Fibroblast of lung (primary cell): ENCODE measurements around the gene CTBP2. TPM values are rescaled to one million over a fixed set of nuclear protein-coding genes. Genes with fewer than 3 reads are reported as not detected.

Experiments
- DNase-seq, 2 donors: peaks; one replicate each; pipeline versions ENCODE4 v3.0.0 to v3.0.0-alpha.2; 2010; ENCODE audit warnings: low read depth in 2 of 2
- H2AFZ ChIP-seq: 2 replicates; pipeline ENCODE4 v1.5.1; 2012; ENCODE audit warnings: low read length, control low read depth, inconsistent platforms
- H3K27ac ChIP-seq: 2 replicates; pipeline ENCODE4 v1.5.1; 2011; ENCODE audit warnings: low read length, control low read depth; ENCODE audit not compliant: insufficient read depth
- H3K27me3 ChIP-seq: 2 replicates; pipeline ENCODE4 v1.5.1; 2011; ENCODE audit warnings: mild to moderate bottlenecking, low read length; ENCODE audit not compliant: control insufficient read depth, insufficient read depth
- H3K36me3 ChIP-seq: 2 replicates; pipeline ENCODE4 v1.5.1; 2011; ENCODE audit warnings: low read length; ENCODE audit not compliant: control insufficient read depth, insufficient read depth
- H3K4me1 ChIP-seq: 2 replicates; pipeline ENCODE4 v1.5.1; 2011; ENCODE audit warnings: low read length; ENCODE audit not compliant: control insufficient read depth, insufficient read depth; ENCODE audit errors: extremely low read depth
- H3K4me2 ChIP-seq: 2 replicates; pipeline ENCODE4 v1.5.1; 2011; ENCODE audit warnings: low read length, control low read depth; ENCODE audit not compliant: insufficient read depth; ENCODE audit errors: extremely low read depth
- H3K4me3 ChIP-seq, 4 experiments: fragments of 200-600 bp in 1 of 4; sonication (generic) in 1 of 4; replicated peaks in 1 of 4; 2 replicates each; pipeline ENCODE4 v1.5.1; 2011 to 2016; ENCODE audit warnings: low read length in 4 of 4, low read depth in 3 of 4, mild to moderate bottlenecking in 3 of 4, control low read depth in 2 of 4, inconsistent platforms in 1 of 4, mixed read lengths in 1 of 4; ENCODE audit not compliant: insufficient read depth in 1 of 4; ENCODE audit errors: control extremely low read depth in 1 of 4
- H3K79me2 ChIP-seq: 2 replicates; pipeline ENCODE4 v1.5.1; 2012; ENCODE audit warnings: mild to moderate bottlenecking, low read length, inconsistent platforms; ENCODE audit not compliant: control insufficient read depth, insufficient read depth
- H3K9ac ChIP-seq: 2 replicates; pipeline ENCODE4 v1.5.1; 2011; ENCODE audit warnings: mild to moderate bottlenecking, low read length, control low read depth; ENCODE audit not compliant: insufficient read depth
- H3K9me3 ChIP-seq: 2 replicates; pipeline ENCODE4 v1.5.1; 2012; ENCODE audit warnings: low read depth, low read length; ENCODE audit not compliant: control insufficient read depth, insufficient read depth
- H4K20me1 ChIP-seq: 2 replicates; pipeline ENCODE4 v1.5.1; 2011; ENCODE audit warnings: low read length; ENCODE audit not compliant: control insufficient read depth, insufficient read depth; ENCODE audit errors: extremely low read depth
- EZH2 ChIP-seq: IDR thresholded peaks from 2 replicates; pipeline ENCODE4 v1.5.1; 2012; ENCODE audit warnings: low read length, control low read depth, mild to moderate bottlenecking; ENCODE audit errors: missing control alignments
- polyA plus RNA-seq, 2 donors: library from polyadenylated mRNA; depleted of rRNA in 1 of 2; stranded (reverse) in 1 of 2; unstranded in 1 of 2; fragments of >200 nt; gene quantifications; 2 replicates each; pipeline ENCODE4 v1.2.1, GENCODE V29; 2011 to 2012; ENCODE audit warnings: missing spikeins in 1 of 2
- total RNA-seq: library from RNA; depleted of rRNA; stranded (reverse); fragments of >200 nt; gene quantifications from 2 replicates; pipeline ENCODE4 v1.2.1, GENCODE V29; 2014
- TF ChIP-seq, protein P1 (sequence below), 2 donors: IDR thresholded peaks in 1 of 2; conservative IDR thresholded peaks in 1 of 2; 1 replicate in 1 of 2; 2 replicates in 1 of 2; pipeline ENCODE4 v1.5.1; 2011 to 2012; ENCODE audit warnings: low read length in 2 of 2, control low read depth in 1 of 2, inconsistent platforms in 1 of 2, low read depth in 1 of 2, mild to moderate bottlenecking in 1 of 2

CTBP2 gene
- total and polyA plus RNA-seq, 2 donors (not counting 1 experiment from before 2014, with no cell fraction given): 72.1 to 73.3 TPM

DNA sequence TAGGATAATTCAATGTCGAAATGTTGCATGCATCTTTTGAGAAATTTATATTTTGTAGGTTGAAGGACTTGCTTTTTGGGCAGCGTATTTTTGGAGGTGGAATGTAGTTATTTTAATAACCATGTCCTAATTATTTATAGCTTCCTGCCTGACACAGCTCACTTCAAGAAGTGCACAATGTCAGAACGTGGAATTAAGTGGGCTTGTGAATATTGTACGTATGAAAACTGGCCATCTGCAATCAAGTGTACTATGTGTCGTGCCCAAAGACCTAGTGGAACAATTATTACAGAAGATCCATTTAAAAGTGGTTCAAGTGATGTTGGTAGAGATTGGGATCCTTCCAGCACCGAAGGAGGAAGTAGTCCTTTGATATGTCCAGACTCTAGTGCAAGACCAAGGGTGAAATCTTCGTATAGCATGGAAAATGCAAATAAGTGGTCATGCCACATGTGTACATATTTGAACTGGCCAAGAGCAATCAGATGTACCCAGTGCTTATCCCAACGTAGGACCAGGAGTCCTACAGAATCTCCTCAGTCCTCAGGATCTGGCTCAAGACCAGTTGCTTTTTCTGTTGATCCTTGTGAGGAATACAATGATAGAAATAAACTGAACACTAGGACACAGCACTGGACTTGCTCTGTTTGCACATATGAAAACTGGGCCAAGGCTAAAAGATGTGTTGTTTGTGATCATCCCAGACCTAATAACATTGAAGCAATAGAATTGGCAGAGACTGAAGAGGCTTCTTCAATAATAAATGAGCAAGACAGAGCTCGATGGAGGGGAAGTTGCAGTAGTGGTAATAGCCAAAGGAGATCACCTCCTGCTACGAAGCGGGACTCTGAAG, 217.8 kb downstream of the CTBP2 start:
- H3K4me2 ChIP-seq: peak overlapping the region; percentile 58
- no peak for DNase-seq
- H2AFZ ChIP-seq: no peak overlapping the region
- no peak for TF ChIP-seq EZH2
- TF ChIP-seq, protein P1, sequence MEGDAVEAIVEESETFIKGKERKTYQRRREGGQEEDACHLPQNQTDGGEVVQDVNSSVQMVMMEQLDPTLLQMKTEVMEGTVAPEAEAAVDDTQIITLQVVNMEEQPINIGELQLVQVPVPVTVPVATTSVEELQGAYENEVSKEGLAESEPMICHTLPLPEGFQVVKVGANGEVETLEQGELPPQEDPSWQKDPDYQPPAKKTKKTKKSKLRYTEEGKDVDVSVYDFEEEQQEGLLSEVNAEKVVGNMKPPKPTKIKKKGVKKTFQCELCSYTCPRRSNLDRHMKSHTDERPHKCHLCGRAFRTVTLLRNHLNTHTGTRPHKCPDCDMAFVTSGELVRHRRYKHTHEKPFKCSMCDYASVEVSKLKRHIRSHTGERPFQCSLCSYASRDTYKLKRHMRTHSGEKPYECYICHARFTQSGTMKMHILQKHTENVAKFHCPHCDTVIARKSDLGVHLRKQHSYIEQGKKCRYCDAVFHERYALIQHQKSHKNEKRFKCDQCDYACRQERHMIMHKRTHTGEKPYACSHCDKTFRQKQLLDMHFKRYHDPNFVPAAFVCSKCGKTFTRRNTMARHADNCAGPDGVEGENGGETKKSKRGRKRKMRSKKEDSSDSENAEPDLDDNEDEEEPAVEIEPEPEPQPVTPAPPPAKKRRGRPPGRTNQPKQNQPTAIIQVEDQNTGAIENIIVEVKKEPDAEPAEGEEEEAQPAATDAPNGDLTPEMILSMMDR (conservative IDR thresholded peaks at IDR 0.05 in 1 of 2, IDR thresholded peaks at IDR 0.05 in 1 of 2; ENCODE audit: low read depth in 1 of 2, low read length in 2 of 2): no peak
- no peak overlapping the region for H3K9ac ChIP-seq
- peak overlapping the region; percentile 88 for H3K27ac ChIP-seq
- no peaks in the 10 kb centered on the region for H3K27me3 ChIP-seq
- H3K4me1 ChIP-seq: peaks cover 22% of the 10 kb centered on the region
- no peak overlapping the region for H3K4me3 ChIP-seq
- no peaks in the 10 kb centered on the region for H3K9me3 ChIP-seq
- peaks cover 79% of the 10 kb centered on the region for H3K79me2 ChIP-seq
- H3K36me3 ChIP-seq: peaks cover 2% of the 10 kb centered on the region
- H4K20me1 ChIP-seq: peaks cover 2% of the 10 kb centered on the region

DNA sequence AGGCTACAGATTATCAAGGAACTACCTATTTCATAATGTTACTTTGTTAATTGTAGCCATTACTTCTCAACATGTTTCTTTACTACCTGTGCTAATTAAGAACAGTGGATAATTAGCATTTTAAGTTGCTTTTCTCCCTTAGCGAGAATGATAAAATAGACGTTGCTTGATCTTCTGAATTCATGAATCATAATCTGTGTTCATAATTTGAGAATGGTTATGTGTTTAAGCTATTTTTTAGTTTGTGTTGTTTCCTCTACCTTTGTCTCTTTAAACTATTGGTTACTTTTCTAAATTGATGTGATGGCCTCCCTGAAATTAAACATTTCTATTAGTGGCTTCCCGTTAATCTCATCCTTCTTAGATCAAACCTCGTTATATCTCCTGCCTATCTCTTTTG, 218.5 kb downstream of the CTBP2 start, which contains the start of gene ZRANB1:
TSS of gene ZRANB1 (plus strand) at position 301 of the 400 bp plus-strand sequence. CDS start 371 bp downstream, outside the sequence.
- no peak within 1 kb of the TSS for H3K4me3 ChIP-seq

DNA sequence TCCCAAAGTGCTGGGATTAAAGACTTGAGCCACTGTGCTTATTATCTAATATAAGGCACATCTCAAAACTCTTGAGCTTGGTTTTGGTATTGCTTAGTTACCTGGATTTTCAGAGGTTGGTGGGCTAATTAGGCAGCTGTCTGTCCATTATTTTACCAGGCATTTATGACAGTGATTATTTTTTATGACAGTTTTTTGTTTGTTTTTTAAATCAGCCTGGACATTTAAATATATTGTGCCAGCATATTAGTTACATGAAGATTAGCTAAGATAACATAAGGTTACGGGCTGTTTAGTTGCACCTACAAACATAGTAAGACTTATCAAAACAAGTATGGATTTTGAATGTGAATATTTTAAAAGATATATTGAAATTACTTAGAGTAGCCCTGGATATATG, 221.1 kb downstream of the CTBP2 start:
- Histone ChIP-seq H4K20me1 (peaks cover 4% of the 10 kb centered on the region), H3K4me1 (peaks cover 21% of the 10 kb centered on the region), H3K9me3 (no peaks in the 10 kb centered on the region), H3K79me2 (peaks cover 79% of the 10 kb centered on the region), H3K36me3 (peaks cover 2% of the 10 kb centered on the region), H3K27me3 (no peaks in the 10 kb centered on the region), H3K27ac (no peak overlapping the region), H3K4me3 (no peak overlapping the region), H3K9ac (no peak overlapping the region), H3K4me2 (no peak overlapping the region), H2AFZ (no peak overlapping the region)
- DNase-seq: no peak
- TF ChIP-seq, protein P1 (conservative IDR thresholded peaks at IDR 0.05 in 1 of 2, IDR thresholded peaks at IDR 0.05 in 1 of 2; ENCODE audit: low read depth in 1 of 2, low read length in 2 of 2): no peak
- no peak for TF ChIP-seq EZH2

More for the DNA sequence above, 218.5 kb downstream of the CTBP2 start, which contains the start of gene ZRANB1:
- H3K9ac ChIP-seq: no peak within 1 kb of the TSS
- peak within 1 kb of the TSS; percentile 88 for H3K27ac ChIP-seq
- peak within 1 kb of the TSS; percentile 58 for H3K4me2 ChIP-seq
- peaks cover 2% of the 10 kb centered on the region for H3K36me3 ChIP-seq
- no peak within 1 kb of the TSS for H2AFZ ChIP-seq
- H3K27me3 ChIP-seq: no peaks in the 10 kb centered on the region
- peaks cover 2% of the 10 kb centered on the region for H4K20me1 ChIP-seq
- no peaks in the 10 kb centered on the region for H3K9me3 ChIP-seq
- H3K79me2 ChIP-seq: peaks cover 79% of the 10 kb centered on the region
- peaks cover 22% of the 10 kb centered on the region for H3K4me1 ChIP-seq
- no peak for TF ChIP-seq EZH2
- TF ChIP-seq, protein P1 (conservative IDR thresholded peaks at IDR 0.05 in 1 of 2, IDR thresholded peaks at IDR 0.05 in 1 of 2; ENCODE audit: low read depth in 1 of 2, low read length in 2 of 2): no peak
- no peak for DNase-seq
